ENCODE measurements around the gene LUZP4.
"Not testable (repeated sequence)": the region's sequence is repeated elsewhere in the genome, so short reads cannot be mapped to it uniquely, and the experiment has no call there.

The LUZP4 gene

GRCh38 chrX:115289465-115289864, at the start of gene LUZP4:
Gene LUZP4 (plus strand): TSS chrX:115289715. CDS start chrX:115289760, 45 bp downstream.
- DNase-seq: no peak

- no peak for DNase-seq
These were observed 37.9 kb upstream of the LUZP4 start for GRCh38 chrX:115251458-115252233.

GRCh38 chrX:115255003-115255402, 34.5 kb upstream of the LUZP4 start:
- no peak for DNase-seq

GRCh38 chrX:115257711-115258110, 31.8 kb upstream of the LUZP4 start:
- no peak for DNase-seq

GRCh38 chrX:115259238-115259875, 30.2 kb upstream of the LUZP4 start:
- DNase-seq: no peak

- DNase-seq: no peak
These were observed 29.2 kb upstream of the LUZP4 start for GRCh38 chrX:115260330-115260729.

- no peak for DNase-seq
These were observed 28.4 kb upstream of the LUZP4 start for GRCh38 chrX:115261148-115261547.

- DNase-seq: no peak
These were observed 25.5 kb upstream of the LUZP4 start for GRCh38 chrX:115264009-115264408.

GRCh38 chrX:115266300-115266699, 23.2 kb upstream of the LUZP4 start:
- DNase-seq: no peak

GRCh38 chrX:115268421-115268820, 21.1 kb upstream of the LUZP4 start:
- DNase-seq: no peak

GRCh38 chrX:115269051-115269683, 20.3 kb upstream of the LUZP4 start:
- DNase-seq: no peak

- DNase-seq: no peak
These were observed 4.6 kb upstream of the LUZP4 start for GRCh38 chrX:115284877-115285276.

GRCh38 chrX:115297189-115297588, 7.7 kb downstream of the LUZP4 start:
- DNase-seq: no peak

GRCh38 chrX:115311139-115311538, 21.6 kb downstream of the LUZP4 start:
- no peak for DNase-seq

GRCh38 chrX:115311601-115312001, 22.1 kb downstream of the LUZP4 start:
- DNase-seq: no peak

- DNase-seq: no peak
These were observed 28.6 kb downstream of the LUZP4 start for GRCh38 chrX:115318139-115318538.

GRCh38 chrX:115322375-115322774, 32.9 kb downstream of the LUZP4 start:
- DNase-seq: no peak

GRCh38 chrX:115324194-115324593, 34.7 kb downstream of the LUZP4 start:
- DNase-seq: no peak

- not testable (repeated sequence) for DNase-seq
These were observed 39.8 kb downstream of the LUZP4 start for GRCh38 chrX:115329282-115329681.

GRCh38 chrX:115330498-115331168, 41.1 kb downstream of the LUZP4 start:
- DNase-seq: peak; percentile 60

GRCh38 chrX:115332832-115333231, 43.3 kb downstream of the LUZP4 start:
- no peak for DNase-seq

- no peak for DNase-seq
These were observed 43.9 kb downstream of the LUZP4 start for GRCh38 chrX:115333446-115333845.

- DNase-seq: no peak
These were observed 48.1 kb downstream of the LUZP4 start for GRCh38 chrX:115337491-115338144.
